Nephron progenitor cell (in vitro differentiated cells): ENCODE data around the gene ARHGEF17.

Experiments
- DNase-seq: peaks from one replicate; pipeline ENCODE4 v3.0.0; 2021
- H3K27ac Mint-ChIP-seq: 2 replicates; pipeline ENCODE4 v1.8.0; 2021; ENCODE audit warnings: mild to moderate bottlenecking, moderate library complexity, mixed read lengths
- H3K27me3 Mint-ChIP-seq: 2 replicates; pipeline ENCODE4 v1.8.0; 2021; ENCODE audit warnings: mild to moderate bottlenecking, low read depth, mixed read lengths; ENCODE audit not compliant: poor library complexity
- H3K36me3 Mint-ChIP-seq: 2 replicates; pipeline ENCODE4 v1.8.0; 2021; ENCODE audit warnings: low read depth, mixed read lengths
- H3K4me1 Mint-ChIP-seq: 2 replicates; pipeline ENCODE4 v1.8.0; 2021; ENCODE audit warnings: mixed read lengths
- H3K4me3 Mint-ChIP-seq: 2 replicates; pipeline ENCODE4 v1.8.0; 2021; ENCODE audit warnings: mild to moderate bottlenecking, moderate library complexity, mixed read lengths
- H3K9me3 Mint-ChIP-seq: 2 replicates; pipeline ENCODE4 v1.8.0; 2021; ENCODE audit warnings: mild to moderate bottlenecking, moderate library complexity, mixed read lengths
- CTCF ChIP-seq: fragments of 200-600 bp; sonication (generic); IDR thresholded peaks from 2 replicates; pipeline ENCODE4 v1.5.0; 2021; ENCODE audit warnings: antibody characterized with exemption

ARHGEF17 gene

GRCh38 chr11:73326929-73327811 is 19.1 kb downstream of the ARHGEF17 start:
- Mint-ChIP-seq H3K9me3 (no peaks in the 10 kb centered on the region), H3K36me3 (peaks cover 8% of the 10 kb centered on the region), H3K4me1 (peaks cover 98% of the 10 kb centered on the region), H3K4me3 (peak overlapping the region; percentile 5), H3K27me3 (peaks cover 2% of the 10 kb centered on the region), H3K27ac (peak overlapping the region; percentile 68)
- no peak for TF ChIP-seq CTCF
- no peak for DNase-seq

GRCh38 chr11:73327812-73328364 is 19.8 kb downstream of the ARHGEF17 start:
- peak overlapping the region; percentile 77 for H3K27ac Mint-ChIP-seq
- no peak for DNase-seq
- no peak for TF ChIP-seq CTCF
- no peak overlapping the region for H3K4me3 Mint-ChIP-seq
- peaks cover 8% of the 10 kb centered on the region for H3K36me3 Mint-ChIP-seq
- H3K4me1 Mint-ChIP-seq, result peaks cover 98% of the 10 kb centered on the region
- H3K9me3 Mint-ChIP-seq, result no peaks in the 10 kb centered on the region
- peaks cover 3% of the 10 kb centered on the region for H3K27me3 Mint-ChIP-seq

- no peak for TF ChIP-seq CTCF
- peak overlapping the region; percentile 64 for H3K4me3 Mint-ChIP-seq
- peaks cover 3% of the 10 kb centered on the region for H3K27me3 Mint-ChIP-seq
- peaks cover 98% of the 10 kb centered on the region for H3K4me1 Mint-ChIP-seq
- H3K27ac Mint-ChIP-seq, result peak overlapping the region; percentile 94
- DNase-seq, result peak; percentile 39
- no peaks in the 10 kb centered on the region for H3K9me3 Mint-ChIP-seq
- H3K36me3 Mint-ChIP-seq, result peaks cover 8% of the 10 kb centered on the region
These were observed 22.6 kb downstream of the ARHGEF17 start for GRCh38 chr11:73330569-73331093.

DNA sequence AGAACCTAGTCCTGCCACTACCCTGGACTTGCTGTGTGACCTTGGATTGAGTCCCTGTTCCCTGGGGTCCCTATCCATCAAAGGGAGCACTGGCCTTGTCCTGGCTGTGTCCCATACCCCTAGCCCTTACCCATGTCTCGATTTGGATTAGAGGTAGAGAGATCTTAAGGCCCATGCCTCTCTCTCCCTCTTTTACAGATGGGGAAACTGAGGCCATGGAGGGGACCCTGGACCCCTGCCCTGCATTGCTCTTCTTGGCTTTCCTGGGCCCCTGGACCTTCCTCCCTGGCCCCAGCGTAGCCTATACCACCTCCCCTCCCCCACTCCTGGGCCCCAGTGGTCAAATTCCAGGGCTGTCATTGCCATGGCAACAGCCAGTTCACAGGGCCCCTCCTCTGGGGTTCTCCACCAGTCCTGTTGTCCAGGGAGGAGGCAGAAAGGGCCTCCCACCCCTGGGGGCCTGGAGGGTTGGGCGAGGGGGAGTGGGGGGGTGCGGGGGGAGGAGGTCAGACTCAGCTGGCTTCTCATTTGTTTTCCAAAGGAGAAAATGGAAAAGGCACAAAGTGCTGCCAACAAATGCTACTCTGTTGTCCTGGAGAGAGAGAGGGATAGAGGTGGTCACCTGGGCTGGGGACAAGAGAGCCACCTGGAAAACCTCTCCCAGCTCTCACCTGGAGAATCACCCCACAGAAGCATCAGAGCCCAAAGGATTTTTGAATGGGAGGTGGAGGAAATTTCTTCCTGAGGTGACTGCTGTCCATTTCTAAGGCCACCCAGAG is 23.3 kb downstream of the ARHGEF17 start:
- no peak for TF ChIP-seq CTCF
- peaks cover 98% of the 10 kb centered on the region for H3K4me1 Mint-ChIP-seq
- peak; percentile 85 for DNase-seq
- peaks cover 3% of the 10 kb centered on the region for H3K27me3 Mint-ChIP-seq
- peaks cover 8% of the 10 kb centered on the region for H3K36me3 Mint-ChIP-seq
- peak overlapping the region; percentile 98 for H3K27ac Mint-ChIP-seq
- H3K9me3 Mint-ChIP-seq, result no peaks in the 10 kb centered on the region
- peak overlapping the region; percentile 69 for H3K4me3 Mint-ChIP-seq

- peak overlapping the region; percentile 69 for H3K4me3 Mint-ChIP-seq
- DNase-seq, result no peak
- peak overlapping the region; percentile 98 for H3K27ac Mint-ChIP-seq
- no peaks in the 10 kb centered on the region for H3K36me3 Mint-ChIP-seq
- H3K27me3 Mint-ChIP-seq, result peaks cover 3% of the 10 kb centered on the region
- no peak for TF ChIP-seq CTCF
- no peaks in the 10 kb centered on the region for H3K9me3 Mint-ChIP-seq
- H3K4me1 Mint-ChIP-seq, result peaks cover 92% of the 10 kb centered on the region
These were observed 25.1 kb downstream of the ARHGEF17 start for GRCh38 chr11:73333173-73333572.
